Stomach (tissue), 4 donors: ENCODE data around the gene BCL6B.

Source experiments
- POLR2A ChIP-seq, 4 donors: fragments of 450-650 bp; IDR thresholded peaks; one replicate each; pipeline ENCODE4 v1.6.1; 2016; ENCODE audit warnings: antibody characterized with exemption in 4 of 4, control low read depth in 2 of 4, mild to moderate bottlenecking in 1 of 4, moderate library complexity in 1 of 4
- POLR2AphosphoS5 ChIP-seq, 3 donors: sonication (generic); formaldehyde crosslinking; IDR thresholded peaks; one replicate each; pipeline ENCODE4 v1.6.1; 2016; ENCODE audit warnings: antibody characterized with exemption in 3 of 3
- TF ChIP-seq, protein P1 (sequence below), 7 experiments: fragments of 450-650 bp in 4 of 7; fragments of 200-600 bp in 3 of 7; sonication (generic) in 3 of 7; IDR thresholded peaks; one replicate each; pipeline ENCODE4 v1.5.1; 2016 to 2019; ENCODE audit warnings: antibody characterized with exemption in 7 of 7, control low read depth in 2 of 7, mild to moderate bottlenecking in 1 of 7

DNA sequence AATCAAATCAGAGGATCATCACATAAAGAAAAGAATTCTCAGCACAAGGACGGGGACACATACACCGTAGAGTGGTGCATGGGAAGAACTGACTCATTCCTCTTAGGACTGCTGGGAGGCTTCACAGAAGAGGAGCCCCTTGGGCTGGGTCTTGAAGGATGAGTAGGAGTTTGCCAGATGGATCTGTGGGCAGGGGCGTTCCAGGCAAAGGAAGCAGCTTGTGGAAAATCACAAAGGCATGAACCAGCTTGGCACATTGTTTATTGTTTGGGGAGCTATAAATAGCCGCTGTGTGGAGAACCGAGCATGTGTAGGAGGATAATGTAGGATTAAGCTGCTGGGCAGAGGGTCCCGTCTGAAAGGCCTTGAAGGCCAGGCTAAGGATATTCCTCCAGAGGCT lies 26.1 kb downstream of the BCL6B start:
- TF ChIP-seq, protein P1, sequence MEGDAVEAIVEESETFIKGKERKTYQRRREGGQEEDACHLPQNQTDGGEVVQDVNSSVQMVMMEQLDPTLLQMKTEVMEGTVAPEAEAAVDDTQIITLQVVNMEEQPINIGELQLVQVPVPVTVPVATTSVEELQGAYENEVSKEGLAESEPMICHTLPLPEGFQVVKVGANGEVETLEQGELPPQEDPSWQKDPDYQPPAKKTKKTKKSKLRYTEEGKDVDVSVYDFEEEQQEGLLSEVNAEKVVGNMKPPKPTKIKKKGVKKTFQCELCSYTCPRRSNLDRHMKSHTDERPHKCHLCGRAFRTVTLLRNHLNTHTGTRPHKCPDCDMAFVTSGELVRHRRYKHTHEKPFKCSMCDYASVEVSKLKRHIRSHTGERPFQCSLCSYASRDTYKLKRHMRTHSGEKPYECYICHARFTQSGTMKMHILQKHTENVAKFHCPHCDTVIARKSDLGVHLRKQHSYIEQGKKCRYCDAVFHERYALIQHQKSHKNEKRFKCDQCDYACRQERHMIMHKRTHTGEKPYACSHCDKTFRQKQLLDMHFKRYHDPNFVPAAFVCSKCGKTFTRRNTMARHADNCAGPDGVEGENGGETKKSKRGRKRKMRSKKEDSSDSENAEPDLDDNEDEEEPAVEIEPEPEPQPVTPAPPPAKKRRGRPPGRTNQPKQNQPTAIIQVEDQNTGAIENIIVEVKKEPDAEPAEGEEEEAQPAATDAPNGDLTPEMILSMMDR (IDR thresholded peaks at IDR 0.05) = no peak
- TF ChIP-seq POLR2A (IDR thresholded peaks at IDR 0.05) (no peak), POLR2AphosphoS5 (IDR thresholded peaks at IDR 0.05) (no peak)
